Measurements from ENCODE around the gene G6PC1.

DNA sequence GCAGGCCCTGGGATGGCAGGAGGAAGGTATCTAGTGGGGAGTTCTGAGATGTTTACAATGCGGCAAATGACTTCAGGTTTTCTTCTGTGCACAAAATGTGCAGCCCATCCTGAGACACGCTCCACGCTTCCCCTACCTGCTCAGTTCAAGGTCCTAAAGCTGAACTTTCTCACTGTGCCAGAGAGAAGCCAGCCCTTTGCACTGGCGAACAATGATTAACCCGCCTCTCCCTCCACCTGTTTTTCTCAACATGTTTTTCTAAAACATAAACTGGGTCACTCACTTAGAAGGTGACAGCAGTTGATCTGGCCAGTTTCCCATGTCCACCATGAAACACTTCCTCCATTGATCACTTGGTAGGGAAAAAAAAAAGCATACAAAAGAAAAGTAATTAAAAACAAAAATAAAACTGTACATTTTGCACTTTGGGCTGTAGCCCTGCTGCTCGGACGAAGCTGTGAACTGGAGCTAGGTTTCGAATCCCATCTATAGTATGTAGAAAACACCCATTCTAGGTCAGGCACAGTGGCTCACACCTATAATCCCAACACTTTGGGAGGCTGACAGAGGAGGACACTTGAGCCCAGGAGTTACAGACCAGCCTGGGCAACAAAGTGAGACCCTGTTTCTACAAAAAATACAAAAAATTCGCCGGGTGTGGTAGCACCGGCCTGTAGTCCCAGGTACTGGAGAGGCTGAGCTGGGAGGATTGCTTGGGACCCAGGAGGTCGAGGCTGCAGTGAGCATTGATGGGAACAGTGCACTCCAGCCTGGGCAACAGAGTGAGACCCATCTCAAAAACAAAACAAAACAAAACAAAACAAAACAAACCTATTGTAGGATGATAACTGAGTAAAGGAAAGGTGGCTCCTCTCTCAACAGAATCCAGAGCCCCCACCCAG lies 6.1 kb upstream of the G6PC1 start:
- TF ChIP-seq, protein P1, sequence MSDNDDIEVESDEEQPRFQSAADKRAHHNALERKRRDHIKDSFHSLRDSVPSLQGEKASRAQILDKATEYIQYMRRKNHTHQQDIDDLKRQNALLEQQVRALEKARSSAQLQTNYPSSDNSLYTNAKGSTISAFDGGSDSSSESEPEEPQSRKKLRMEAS (IDR thresholded peaks at IDR 0.05), result no peak
- TF ChIP-seq YY1 (IDR thresholded peaks at IDR 0.05; ENCODE audit: low read depth), result no peak
- TF ChIP-seq NFIC (IDR thresholded peaks at IDR 0.05), result no peak
- TF ChIP-seq, protein P2, sequence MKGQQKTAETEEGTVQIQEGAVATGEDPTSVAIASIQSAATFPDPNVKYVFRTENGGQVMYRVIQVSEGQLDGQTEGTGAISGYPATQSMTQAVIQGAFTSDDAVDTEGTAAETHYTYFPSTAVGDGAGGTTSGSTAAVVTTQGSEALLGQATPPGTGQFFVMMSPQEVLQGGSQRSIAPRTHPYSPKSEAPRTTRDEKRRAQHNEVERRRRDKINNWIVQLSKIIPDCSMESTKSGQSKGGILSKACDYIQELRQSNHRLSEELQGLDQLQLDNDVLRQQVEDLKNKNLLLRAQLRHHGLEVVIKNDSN (IDR thresholded peaks at IDR 0.05), result no peak
- no peak for TF ChIP-seq EP300 (IDR thresholded peaks at IDR 0.05; ENCODE audit: borderline replicate concordance)
- TF ChIP-seq TAF1 (IDR thresholded peaks at IDR 0.05; ENCODE audit: low read depth), result no peak
- TF ChIP-seq RAD21 (IDR thresholded peaks at IDR 0.05; ENCODE audit: low read depth), result no peak
- TF ChIP-seq, protein P3, sequence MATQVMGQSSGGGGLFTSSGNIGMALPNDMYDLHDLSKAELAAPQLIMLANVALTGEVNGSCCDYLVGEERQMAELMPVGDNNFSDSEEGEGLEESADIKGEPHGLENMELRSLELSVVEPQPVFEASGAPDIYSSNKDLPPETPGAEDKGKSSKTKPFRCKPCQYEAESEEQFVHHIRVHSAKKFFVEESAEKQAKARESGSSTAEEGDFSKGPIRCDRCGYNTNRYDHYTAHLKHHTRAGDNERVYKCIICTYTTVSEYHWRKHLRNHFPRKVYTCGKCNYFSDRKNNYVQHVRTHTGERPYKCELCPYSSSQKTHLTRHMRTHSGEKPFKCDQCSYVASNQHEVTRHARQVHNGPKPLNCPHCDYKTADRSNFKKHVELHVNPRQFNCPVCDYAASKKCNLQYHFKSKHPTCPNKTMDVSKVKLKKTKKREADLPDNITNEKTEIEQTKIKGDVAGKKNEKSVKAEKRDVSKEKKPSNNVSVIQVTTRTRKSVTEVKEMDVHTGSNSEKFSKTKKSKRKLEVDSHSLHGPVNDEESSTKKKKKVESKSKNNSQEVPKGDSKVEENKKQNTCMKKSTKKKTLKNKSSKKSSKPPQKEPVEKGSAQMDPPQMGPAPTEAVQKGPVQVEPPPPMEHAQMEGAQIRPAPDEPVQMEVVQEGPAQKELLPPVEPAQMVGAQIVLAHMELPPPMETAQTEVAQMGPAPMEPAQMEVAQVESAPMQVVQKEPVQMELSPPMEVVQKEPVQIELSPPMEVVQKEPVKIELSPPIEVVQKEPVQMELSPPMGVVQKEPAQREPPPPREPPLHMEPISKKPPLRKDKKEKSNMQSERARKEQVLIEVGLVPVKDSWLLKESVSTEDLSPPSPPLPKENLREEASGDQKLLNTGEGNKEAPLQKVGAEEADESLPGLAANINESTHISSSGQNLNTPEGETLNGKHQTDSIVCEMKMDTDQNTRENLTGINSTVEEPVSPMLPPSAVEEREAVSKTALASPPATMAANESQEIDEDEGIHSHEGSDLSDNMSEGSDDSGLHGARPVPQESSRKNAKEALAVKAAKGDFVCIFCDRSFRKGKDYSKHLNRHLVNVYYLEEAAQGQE (IDR thresholded peaks at IDR 0.05; ENCODE audit: low read depth), result no peak
- no peak for TF ChIP-seq CREB1 (IDR thresholded peaks at IDR 0.05; ENCODE audit: low read depth)
- TF ChIP-seq CEBPB (IDR thresholded peaks at IDR 0.05), result no peak

All from Ishikawa (cell line).